GM12891 (cell line): Measurements from ENCODE around the gene CPNE2.

Experiments
- POLR2A ChIP-seq: IDR thresholded peaks from 2 replicates; pipeline ENCODE4 v1.6.1; 2011; ENCODE audit warnings: low read depth, low read length, control low read depth
- POLR2AphosphoS5 ChIP-seq: IDR thresholded peaks from 2 replicates; pipeline ENCODE4 v1.6.1; 2011; ENCODE audit warnings: low read depth, low read length, control low read depth
- POU2F2 ChIP-seq: IDR thresholded peaks from 2 replicates; pipeline ENCODE4 v1.6.1; 2011; ENCODE audit warnings: low read depth, mild to moderate bottlenecking, control low read depth, low read length, moderate library complexity

DNA sequence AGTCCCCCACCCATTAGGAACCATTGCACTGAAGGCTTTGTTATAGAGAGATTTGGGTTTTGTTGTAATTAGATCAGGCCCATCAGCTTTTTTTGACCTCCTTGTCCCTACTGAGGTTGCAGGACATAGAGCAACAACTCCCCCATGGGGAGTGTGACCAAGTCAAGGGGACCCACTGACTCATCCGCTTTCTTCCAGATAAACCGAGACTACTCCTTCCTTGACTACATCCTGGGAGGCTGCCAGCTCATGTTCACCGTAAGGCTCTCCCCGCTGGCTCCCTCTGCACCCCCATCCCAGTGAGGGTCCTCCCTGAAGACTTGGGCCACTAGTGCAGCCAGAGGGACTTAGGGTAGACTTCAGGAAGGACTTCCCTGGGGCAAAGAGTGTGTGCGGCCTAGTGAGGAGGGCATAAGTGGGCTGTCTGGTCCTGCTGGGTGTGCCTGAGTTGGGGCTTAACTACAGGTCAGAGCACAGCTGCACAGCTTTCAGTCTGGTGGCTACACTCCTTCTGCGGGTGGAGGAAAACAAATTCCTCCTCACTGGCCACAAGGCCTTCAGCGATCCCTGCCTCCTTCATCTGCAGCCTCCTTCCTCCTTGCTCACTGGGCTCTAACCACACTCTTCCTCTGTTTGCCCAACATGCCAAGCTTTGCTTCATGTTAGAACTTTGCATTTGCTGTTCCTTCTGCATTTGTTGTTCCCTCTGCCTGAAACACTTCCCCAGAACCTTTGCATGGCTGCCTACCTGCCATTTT, 31.0 kb downstream of the CPNE2 start:
- TF ChIP-seq POLR2A (no peak), POLR2AphosphoS5 (no peak), POU2F2 (no peak)
